ENCODE measurements around the gene ARHGEF25. TPM values are rescaled to one million over a fixed set of nuclear protein-coding genes. Genes with fewer than 3 reads are reported as not detected.

Gene ARHGEF25
- total RNA-seq, 4 donors from 2014 or later, result 1.9 to 3.3 (median 2.4) TPM

GRCh38 chr12:57603815-57604453 is 7.3 kb upstream of the ARHGEF25 start:
- H3K36me3 ChIP-seq, result peaks cover 0 to 19% of the 10 kb centered on the region in 2 donors
- no peak for TF ChIP-seq POLR2A (IDR thresholded peaks at IDR 0.05)
- no peak for TF ChIP-seq CTCF (IDR thresholded peaks at IDR 0.05 in 4 of 5, conservative IDR thresholded peaks at IDR 0.05 in 1 of 5)

DNA sequence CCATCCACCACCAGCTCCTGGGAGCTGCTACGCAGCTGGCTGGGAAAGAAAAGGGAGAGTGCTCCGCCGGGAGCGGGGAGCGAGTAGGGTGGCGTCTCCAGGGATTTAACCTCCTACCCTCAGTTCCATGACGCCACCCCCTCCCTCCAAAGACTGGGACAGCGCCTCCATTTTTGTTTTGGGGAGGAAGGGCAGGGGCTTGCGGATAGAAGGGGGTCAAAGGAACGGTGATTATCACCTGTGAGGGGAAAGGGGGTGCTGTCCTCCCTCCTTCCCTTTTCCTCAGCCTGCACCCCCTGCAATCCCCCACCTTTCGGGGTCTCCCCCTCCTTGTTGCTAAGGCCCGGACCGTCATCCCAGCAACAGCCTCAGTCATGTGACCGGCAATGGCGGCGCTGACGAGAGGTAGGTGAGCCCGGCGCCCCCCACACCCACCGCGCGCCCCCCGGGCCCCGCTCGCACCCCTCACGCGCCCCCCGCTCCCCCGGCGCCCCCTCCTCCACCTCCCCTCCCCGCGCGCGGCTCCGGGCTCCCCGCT is 6.7 kb upstream of the ARHGEF25 start, which contains the start of gene DTX3:
TSS of gene DTX3 (plus strand) at position 371 of the 538 bp plus-strand sequence. CDS start 1,694 bp downstream, outside the sequence.
- ATAC-seq, result no peak
- no peak for TF ChIP-seq CTCF (IDR thresholded peaks at IDR 0.05 in 4 of 5, conservative IDR thresholded peaks at IDR 0.05 in 1 of 5)
- no peak for TF ChIP-seq POLR2A (IDR thresholded peaks at IDR 0.05)
- Histone ChIP-seq H3K27ac (peak within 1 kb of the TSS; percentile 65 to 81 (median 74)), H3K9me3 (no peaks in the 10 kb centered on the region), H3K4me1 (no peaks in the 10 kb centered on the region), H3K4me3 (peak within 1 kb of the TSS; percentile 48 to 58 (median 53)), H3K27me3 (peaks cover 13 to 34% (median 23%) of the 10 kb centered on the region in 3 donors), H3K36me3 (peaks cover 0 to 13% of the 10 kb centered on the region in 2 donors)
- no peak for DNase-seq
- intact Hi-C loops (cut with DNase I; ENCODE audit: low total_unique reads) (no loop called here), in situ Hi-C loops (cut with MboI; ENCODE audit: low sequenced_read_pairs in 4 of 4) (no loop called here)

More at GRCh38 chr12:57603815-57604453, 7.3 kb upstream of the ARHGEF25 start:
- H3K4me3 ChIP-seq, result peak overlapping the region; percentile 48 to 58 (median 53)
- H3K4me1 ChIP-seq, result no peaks in the 10 kb centered on the region
- ATAC-seq (peak; percentile 69 to 71), DNase-seq (peak in 1 of 2 donors; percentile 43)
- H3K9me3 ChIP-seq, result no peaks in the 10 kb centered on the region
- peaks cover 13 to 34% (median 23%) of the 10 kb centered on the region in 3 donors for H3K27me3 ChIP-seq
- intact Hi-C loops (cut with DNase I; ENCODE audit: low total_unique reads), result no loop called here
- in situ Hi-C loops (cut with MboI; ENCODE audit: low sequenced_read_pairs in 4 of 4), result no loop called here
- peak overlapping the region; percentile 65 to 81 (median 74) for H3K27ac ChIP-seq

GRCh38 chr12:57604992-57605810 is 6.0 kb upstream of the ARHGEF25 start:
- Histone ChIP-seq H3K9me3 (no peaks in the 10 kb centered on the region), H3K27me3 (peaks cover 14 to 37% (median 29%) of the 10 kb centered on the region in 3 donors), H3K4me3 (peak overlapping the region; percentile 48 to 58 (median 53)), H3K4me1 (peaks cover 0 to 3% of the 10 kb centered on the region in 2 donors), H3K36me3 (peaks cover 0 to 11% of the 10 kb centered on the region in 2 donors), H3K27ac (peak overlapping the region; percentile 65 to 81 (median 74))
- no peak for ATAC-seq
- no peak for DNase-seq
- in situ Hi-C loops (cut with MboI; ENCODE audit: low sequenced_read_pairs in 4 of 4), result no loop called here
- TF ChIP-seq CTCF (IDR thresholded peaks at IDR 0.05 in 4 of 5, conservative IDR thresholded peaks at IDR 0.05 in 1 of 5), result no peak
- no peak for TF ChIP-seq POLR2A (IDR thresholded peaks at IDR 0.05)
- intact Hi-C loops (cut with DNase I; ENCODE audit: low total_unique reads), result no loop called here

DNA sequence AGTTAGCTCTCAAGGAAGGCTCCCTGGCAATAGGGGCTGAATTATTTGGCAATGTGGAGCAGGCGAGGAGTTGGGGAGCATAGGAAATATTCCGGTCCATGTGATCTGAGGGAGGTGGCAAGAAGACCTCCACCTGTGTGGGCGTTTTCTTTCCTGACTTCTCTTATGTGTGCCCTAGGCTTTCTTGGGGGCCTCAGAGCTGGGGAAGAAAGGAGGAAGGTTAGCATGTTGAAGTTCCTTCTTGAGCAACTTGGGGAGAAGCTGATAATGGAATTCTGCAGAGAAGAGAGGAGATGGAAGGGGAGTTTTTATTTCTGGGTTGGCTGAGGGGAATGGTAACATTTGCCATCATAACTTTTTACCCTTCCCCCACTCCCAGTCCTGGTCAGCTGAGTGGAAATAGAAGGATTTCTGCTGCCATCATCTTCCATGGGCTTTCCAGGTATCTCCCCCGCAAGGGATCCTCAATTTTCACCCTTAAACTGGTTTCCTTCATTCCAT is 5.4 kb upstream of the ARHGEF25 start:
- Histone ChIP-seq H3K4me1 (peaks cover 0 to 9% of the 10 kb centered on the region in 2 donors), H3K4me3 (peak overlapping the region in 3 of 4 donors; percentile 51 to 58 (median 55)), H3K9me3 (no peaks in the 10 kb centered on the region), H3K36me3 (peaks cover 0 to 11% of the 10 kb centered on the region in 2 donors), H3K27ac (peak overlapping the region in 3 of 4 donors; percentile 71 to 81 (median 77)), H3K27me3 (peaks cover 20 to 44% (median 36%) of the 10 kb centered on the region in 3 donors)
- DNase-seq (no peak), ATAC-seq (no peak)
- TF ChIP-seq POLR2A (IDR thresholded peaks at IDR 0.05) (no peak), CTCF (IDR thresholded peaks at IDR 0.05 in 4 of 5, conservative IDR thresholded peaks at IDR 0.05 in 1 of 5) (no peak)
- in situ Hi-C loops (cut with MboI; ENCODE audit: low sequenced_read_pairs in 4 of 4) (no loop called here), intact Hi-C loops (cut with DNase I; ENCODE audit: low total_unique reads) (no loop called here)
